Measurements from ENCODE around the gene HIF1A.

- TF ChIP-seq CTCF (IDR thresholded peaks at IDR 0.05; ENCODE audit: borderline replicate concordance, extremely low read depth, low read length, poor library complexity, severe bottlenecking) (no peak), EZH2 (IDR thresholded peaks at IDR 0.05; ENCODE audit: borderline replicate concordance, low read depth, low read length, severe bottlenecking) (no peak)
Measured at GRCh38 chr14:61653507-61653906, 41.8 kb upstream of the HIF1A start.
